RWPE1 (cell line): ENCODE data around the gene DSCAML1.

Experiments used
- CTCF ChIA-PET: fragments of 350-600 bp; sonication (Branson Sonifier 250); formaldehyde crosslinking; extraction: SDS; loops from one replicate; lab custom pipeline; 2021; lab: Yijun Ruan, JAX
- POLR2A ChIA-PET: fragments of 400-600 bp; formaldehyde crosslinking; extraction: SDS; loops from one replicate; lab custom pipeline; 2020; ENCODE audit warnings: antibody characterized with exemption; ENCODE audit not compliant: low non-redundant PET; lab: Yijun Ruan, JAX
- DNase-seq: peaks from one replicate; pipeline ENCODE4 v3.0.0; 2012; ENCODE audit warnings: low spot score
- H3K27ac ChIP-seq: fragments of 450-650 bp; 2 replicates; pipeline ENCODE4 v1.5.1; 2017
- TF ChIP-seq, protein P1 (sequence below): fragments of 450-650 bp; conservative IDR thresholded peaks from 2 replicates; pipeline ENCODE4 v1.5.1; 2017; ENCODE audit warnings: low read depth, mild to moderate bottlenecking

DSCAML1 gene

DNA sequence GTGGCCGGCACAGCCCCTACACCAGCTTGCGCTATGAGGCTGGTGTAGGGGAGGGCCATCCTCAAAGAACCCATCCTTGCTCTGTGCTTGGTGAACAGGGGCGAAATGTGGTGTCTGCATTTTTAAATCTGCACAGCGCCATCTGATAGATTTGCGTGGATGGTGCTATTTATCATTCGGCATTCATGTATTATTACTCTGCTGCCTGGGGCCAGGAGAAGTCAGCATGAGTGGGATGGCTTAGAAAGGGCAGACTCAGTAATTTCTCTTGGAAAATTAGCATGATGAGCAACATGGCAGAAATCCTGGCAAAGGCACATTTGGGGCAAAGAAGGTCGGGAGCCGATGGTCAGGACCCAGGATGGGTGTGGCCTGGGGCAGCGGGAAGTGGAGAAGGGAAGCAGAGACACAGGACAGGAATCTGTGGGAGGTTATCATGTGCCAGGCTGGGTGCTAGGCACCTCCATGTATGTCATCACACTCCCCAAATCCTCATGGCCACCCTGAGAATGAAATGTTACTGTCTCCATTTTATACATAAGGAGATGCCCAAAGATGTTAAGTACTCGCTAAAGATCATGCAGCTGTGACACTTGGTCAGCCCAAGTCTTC lies 320.4 kb downstream of the DSCAML1 start:
- ChIA-PET POLR2A (no interaction called here), CTCF (no interaction called here)
- no peak overlapping the region for H3K27ac ChIP-seq
- no peak for DNase-seq
- TF ChIP-seq, protein P1, sequence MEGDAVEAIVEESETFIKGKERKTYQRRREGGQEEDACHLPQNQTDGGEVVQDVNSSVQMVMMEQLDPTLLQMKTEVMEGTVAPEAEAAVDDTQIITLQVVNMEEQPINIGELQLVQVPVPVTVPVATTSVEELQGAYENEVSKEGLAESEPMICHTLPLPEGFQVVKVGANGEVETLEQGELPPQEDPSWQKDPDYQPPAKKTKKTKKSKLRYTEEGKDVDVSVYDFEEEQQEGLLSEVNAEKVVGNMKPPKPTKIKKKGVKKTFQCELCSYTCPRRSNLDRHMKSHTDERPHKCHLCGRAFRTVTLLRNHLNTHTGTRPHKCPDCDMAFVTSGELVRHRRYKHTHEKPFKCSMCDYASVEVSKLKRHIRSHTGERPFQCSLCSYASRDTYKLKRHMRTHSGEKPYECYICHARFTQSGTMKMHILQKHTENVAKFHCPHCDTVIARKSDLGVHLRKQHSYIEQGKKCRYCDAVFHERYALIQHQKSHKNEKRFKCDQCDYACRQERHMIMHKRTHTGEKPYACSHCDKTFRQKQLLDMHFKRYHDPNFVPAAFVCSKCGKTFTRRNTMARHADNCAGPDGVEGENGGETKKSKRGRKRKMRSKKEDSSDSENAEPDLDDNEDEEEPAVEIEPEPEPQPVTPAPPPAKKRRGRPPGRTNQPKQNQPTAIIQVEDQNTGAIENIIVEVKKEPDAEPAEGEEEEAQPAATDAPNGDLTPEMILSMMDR, result no peak

DNA sequence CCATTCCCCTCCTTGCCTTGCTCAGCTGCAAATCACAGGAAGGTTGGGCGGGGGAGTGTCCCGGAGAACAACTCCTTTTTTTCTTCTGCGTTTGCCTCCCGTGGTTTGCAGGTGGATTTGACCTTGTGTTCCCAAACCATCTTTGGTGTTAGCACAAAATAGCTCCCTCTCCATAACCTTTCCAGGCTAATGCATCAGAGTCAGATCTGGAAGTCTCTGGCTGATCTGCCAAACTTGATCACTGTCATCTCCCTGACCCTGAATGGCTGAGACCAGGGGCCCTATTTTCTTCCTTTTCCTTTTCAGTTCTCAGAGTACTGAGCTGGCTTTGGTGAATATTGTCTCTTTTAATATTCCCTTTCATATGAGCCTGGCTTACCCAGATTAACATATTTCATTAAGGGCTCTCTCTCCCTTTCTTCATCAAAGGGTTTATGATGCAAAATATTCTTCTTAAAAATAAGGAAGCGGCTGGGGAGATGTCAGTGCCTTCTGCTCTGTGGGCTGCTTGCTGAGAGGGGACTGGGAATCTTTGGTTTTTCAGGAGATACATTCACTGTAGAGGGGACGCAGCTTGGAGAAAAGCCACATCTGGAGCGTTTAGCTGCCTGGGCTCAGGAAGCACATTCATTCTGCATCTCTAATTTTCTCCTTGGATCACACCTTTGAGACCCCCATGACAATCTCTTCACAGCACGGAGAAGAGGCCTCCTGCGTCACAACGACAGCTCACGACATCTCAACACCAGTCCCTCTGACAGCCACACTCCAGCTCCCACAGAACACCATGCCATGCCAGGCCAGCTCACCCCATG lies 321.1 kb downstream of the DSCAML1 start:
- TF ChIP-seq, protein P1, result no peak
- no peak for DNase-seq
- ChIA-PET POLR2A (no interaction called here), CTCF (no interaction called here)
- H3K27ac ChIP-seq, result no peak overlapping the region

DNA sequence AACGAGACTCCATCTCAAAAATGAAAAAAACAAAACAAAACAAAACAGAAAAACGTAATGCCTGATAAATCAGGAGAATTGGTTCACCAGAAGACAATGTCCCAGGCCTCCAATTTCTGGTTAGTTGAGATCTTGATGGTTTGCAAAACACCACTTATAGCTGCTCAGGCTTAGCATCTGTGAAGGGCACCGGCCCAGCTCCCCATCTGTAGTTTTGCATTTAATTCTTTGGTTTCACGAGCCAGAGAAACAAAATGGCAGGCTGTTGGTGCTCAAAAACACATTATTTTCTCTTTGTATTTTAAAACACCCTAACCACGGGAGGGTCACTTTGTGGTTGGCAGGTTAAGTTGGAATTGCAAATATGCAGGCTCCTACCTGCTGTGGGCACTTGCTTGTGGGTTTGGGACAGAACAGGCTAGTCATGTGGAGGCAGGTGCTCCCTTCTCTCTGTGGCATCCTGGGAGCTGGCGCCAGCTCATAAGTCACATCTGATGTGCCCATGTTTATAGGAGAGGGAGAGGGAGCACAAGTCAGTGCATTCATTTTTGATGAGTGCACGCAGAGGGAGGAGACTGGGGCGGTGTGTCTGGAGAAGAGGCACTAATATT lies 323.4 kb downstream of the DSCAML1 start:
- ChIA-PET CTCF (no interaction called here), POLR2A (no interaction called here)

DNA sequence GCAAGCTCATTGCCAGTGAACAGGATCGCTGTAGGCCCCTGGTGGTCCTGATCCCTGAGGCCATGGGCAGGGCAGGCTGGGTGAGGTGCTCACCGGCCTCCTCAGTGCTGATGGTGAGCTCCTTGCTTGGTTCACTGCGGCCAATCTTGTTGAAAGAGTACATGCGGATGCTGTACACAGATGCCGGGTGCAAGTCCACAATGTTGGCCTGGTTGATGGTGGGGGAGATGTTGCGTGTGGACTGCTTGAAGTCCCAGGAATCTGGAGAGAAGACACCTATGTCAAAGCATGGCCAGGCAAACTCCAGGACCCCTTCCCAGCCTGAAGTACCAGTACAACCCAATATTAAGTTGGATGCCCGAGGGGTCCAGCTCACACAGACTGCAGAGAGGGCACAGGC lies 325.2 kb downstream of the DSCAML1 start:
- no peak overlapping the region for H3K27ac ChIP-seq
- TF ChIP-seq, protein P1, result no peak
- no peak for DNase-seq
- CTCF ChIA-PET, result interaction anchor here (0.6 kb wide), 1 partner anchor 927 kb away, joined by 3 read pairs; no protein-coding TSS in a partner anchor
- POLR2A ChIA-PET, result no interaction called here

More for the DNA sequence above, 323.4 kb downstream of the DSCAML1 start:
- no peak overlapping the region for H3K27ac ChIP-seq
- TF ChIP-seq, protein P1, result no peak
- DNase-seq, result peak; percentile 9

DNA sequence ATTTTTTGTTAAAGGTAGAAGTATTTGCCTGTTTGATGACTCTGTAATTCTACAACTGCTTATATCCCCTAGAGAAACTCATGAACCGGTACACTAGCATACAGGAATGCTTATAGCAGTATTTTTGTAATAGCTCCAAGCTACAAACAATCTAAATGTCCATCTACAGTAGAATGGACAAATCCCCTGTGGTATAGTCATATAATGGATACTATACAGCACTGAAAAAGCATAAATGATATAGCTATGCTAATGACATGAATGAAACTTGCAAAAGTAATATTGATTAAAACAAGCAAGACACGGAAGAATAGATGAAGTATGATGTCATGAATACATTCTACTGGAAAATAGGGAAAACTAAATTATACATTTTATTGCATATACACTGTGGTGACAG lies 326.4 kb downstream of the DSCAML1 start:
- DNase-seq, result no peak
- ChIA-PET POLR2A (no interaction called here), CTCF (no interaction called here)
- TF ChIP-seq, protein P1, result no peak
- no peak overlapping the region for H3K27ac ChIP-seq

DNA sequence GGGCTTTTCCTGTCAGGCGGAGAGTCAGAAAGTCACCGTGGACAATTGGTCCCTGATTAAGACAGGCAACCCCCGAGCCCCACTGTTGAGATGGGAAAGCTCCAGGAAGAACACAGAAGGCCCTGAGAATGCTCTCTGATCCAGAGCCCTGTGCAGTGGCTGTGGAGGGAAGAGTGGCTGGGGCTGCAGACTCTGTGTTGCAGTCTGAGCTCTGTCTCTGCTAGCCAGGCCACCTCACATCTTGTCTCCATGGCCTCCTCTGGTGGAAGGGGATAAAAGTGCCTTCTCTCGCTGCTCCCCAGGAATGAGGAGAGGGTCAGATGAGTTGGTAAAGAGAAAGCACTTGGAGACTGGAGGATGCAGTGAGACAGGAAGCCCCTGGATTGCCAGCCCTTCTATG lies 328.1 kb downstream of the DSCAML1 start:
- TF ChIP-seq, protein P1, result no peak
- H3K27ac ChIP-seq, result no peak overlapping the region
- ChIA-PET POLR2A (no interaction called here), CTCF (interaction anchor here (0.6 to 0.9 kb wide), 2 partner anchors 43 to 144 kb away, joined by 3 to 4 read pairs; no protein-coding TSS in a partner anchor)
- no peak for DNase-seq
